OCI-LY7 (cell line): ENCODE measurements around the gene ZNF620. TPM values are rescaled to one million over a fixed set of nuclear protein-coding genes. Genes with fewer than 3 reads are reported as not detected.

Experiments used
- BruUV-seq: library from RNA; stranded (reverse); fragments of 400-500 nt; replicated peaks from 2 replicates; lab custom pipeline; 2021; lab: Mats Ljungman, UMichigan
- CTCF ChIA-PET: fragments of 300-600 bp; sonication (Branson Sonifier 250); formaldehyde crosslinking; loops from one replicate; lab custom pipeline; 2022; ENCODE audit warnings: antibody characterized with exemption; ENCODE audit not compliant: unreplicated experiment; lab: Charles Lee
- POLR2A ChIA-PET: fragments of 300-600 bp; sonication (Branson Sonifier 250); formaldehyde crosslinking; loops from one replicate; lab custom pipeline; 2022; ENCODE audit warnings: antibody characterized with exemption; lab: Charles Lee
- DNase-seq: peaks from one replicate; pipeline ENCODE4 v3.0.0-alpha.2; 2015; ENCODE audit warnings: low spot score
- H2AFZ ChIP-seq: fragments of 200-600 bp; sonication (generic), shearing (Covaris generic); 2 replicates; pipeline ENCODE4 v1.6.1; 2014; ENCODE audit warnings: mild to moderate bottlenecking, antibody characterized with exemption, low read length, moderate library complexity
- H3K27ac ChIP-seq: fragments of 200-600 bp; sonication (generic); 2 replicates; pipeline ENCODE4 v1.5.1; 2014; ENCODE audit warnings: mixed run types, low read depth, mild to moderate bottlenecking, moderate library complexity, low read length, inconsistent platforms; ENCODE audit not compliant: poor library complexity, severe bottlenecking
- H3K36me3 ChIP-seq: fragments of 200-600 bp; sonication (generic); 2 replicates; pipeline ENCODE4 v1.6.1; 2014; ENCODE audit warnings: mild to moderate bottlenecking, antibody characterized with exemption, low read length, moderate library complexity, mixed read lengths; ENCODE audit not compliant: insufficient read depth
- H3K4me1 ChIP-seq: fragments of 200-600 bp; sonication (generic); 2 replicates; pipeline ENCODE4 v1.5.1; 2014; ENCODE audit warnings: mild to moderate bottlenecking, low read length; ENCODE audit not compliant: insufficient read depth, poor library complexity, severe bottlenecking
- H3K4me2 ChIP-seq: fragments of 200-600 bp; sonication (generic); 2 replicates; pipeline ENCODE4 v1.6.1; 2014; ENCODE audit warnings: mild to moderate bottlenecking, low read length
- H3K4me3 ChIP-seq: fragments of 200-600 bp; sonication (generic); 2 replicates; pipeline ENCODE4 v1.5.1; 2014; ENCODE audit warnings: mild to moderate bottlenecking, low read depth, low read length; ENCODE audit not compliant: poor library complexity, severe bottlenecking
- H3K79me2 ChIP-seq: fragments of 200-600 bp; sonication (generic); 2 replicates; pipeline ENCODE4 v1.6.1; 2016; ENCODE audit warnings: low read depth, mild to moderate bottlenecking, low read length, moderate library complexity, mixed read lengths; ENCODE audit not compliant: insufficient read depth
- H3K9me2 ChIP-seq: fragments of 200-600 bp; sonication (generic); 2 replicates; pipeline ENCODE4 v1.6.1; 2016; ENCODE audit warnings: mild to moderate bottlenecking, low read length, mixed read lengths; ENCODE audit not compliant: insufficient read depth
- H3K9me3 ChIP-seq: fragments of 200-600 bp; sonication (generic); 2 replicates; pipeline ENCODE4 v1.6.1; 2014; ENCODE audit warnings: mild to moderate bottlenecking, mixed run types, low read length, mixed read lengths
- H4K20me1 ChIP-seq: fragments of 200-600 bp; sonication (generic); 2 replicates; pipeline ENCODE4 v1.6.1; 2014; ENCODE audit warnings: mild to moderate bottlenecking, antibody characterized with exemption, low read length, moderate library complexity, mixed read lengths; ENCODE audit not compliant: insufficient read depth
- EZH2phosphoT487 ChIP-seq: fragments of 200-600 bp; sonication (generic); IDR thresholded peaks from 2 replicates; pipeline ENCODE4 v1.6.1; 2018; ENCODE audit warnings: low read depth, borderline replicate concordance, mild to moderate bottlenecking, mixed run types, antibody characterized with exemption, low read length, moderate library complexity, mixed read lengths
- intact Hi-C: fragments of 100-400 bp; cut with micrococcal nuclease; formaldehyde crosslinking; loops from one replicate; pipeline ENCODE4 v1.10.0; 2022; ENCODE audit not compliant: unreplicated experiment
- total RNA-seq, 2 experiments: library from RNA; depleted of rRNA in 1 of 2; stranded (reverse); fragments of >200 nt in 1 of 2; shearing (Covaris generic) in 1 of 2; gene quantifications; 2 replicates each; pipeline ENCODE4 v1.2.3, GENCODE V29; 2014 to 2022
- TF ChIP-seq, protein P1 (sequence below): fragments of 200-600 bp; sonication (generic); conservative IDR thresholded peaks from 2 replicates; pipeline ENCODE4 v1.5.1; 2014; ENCODE audit warnings: mild to moderate bottlenecking, antibody characterized with exemption, low read length, moderate library complexity, mixed read lengths

ZNF620 gene
- total RNA-seq, 2 experiments from 2014 or later, result 0.27 TPM; not detected in 1

DNA sequence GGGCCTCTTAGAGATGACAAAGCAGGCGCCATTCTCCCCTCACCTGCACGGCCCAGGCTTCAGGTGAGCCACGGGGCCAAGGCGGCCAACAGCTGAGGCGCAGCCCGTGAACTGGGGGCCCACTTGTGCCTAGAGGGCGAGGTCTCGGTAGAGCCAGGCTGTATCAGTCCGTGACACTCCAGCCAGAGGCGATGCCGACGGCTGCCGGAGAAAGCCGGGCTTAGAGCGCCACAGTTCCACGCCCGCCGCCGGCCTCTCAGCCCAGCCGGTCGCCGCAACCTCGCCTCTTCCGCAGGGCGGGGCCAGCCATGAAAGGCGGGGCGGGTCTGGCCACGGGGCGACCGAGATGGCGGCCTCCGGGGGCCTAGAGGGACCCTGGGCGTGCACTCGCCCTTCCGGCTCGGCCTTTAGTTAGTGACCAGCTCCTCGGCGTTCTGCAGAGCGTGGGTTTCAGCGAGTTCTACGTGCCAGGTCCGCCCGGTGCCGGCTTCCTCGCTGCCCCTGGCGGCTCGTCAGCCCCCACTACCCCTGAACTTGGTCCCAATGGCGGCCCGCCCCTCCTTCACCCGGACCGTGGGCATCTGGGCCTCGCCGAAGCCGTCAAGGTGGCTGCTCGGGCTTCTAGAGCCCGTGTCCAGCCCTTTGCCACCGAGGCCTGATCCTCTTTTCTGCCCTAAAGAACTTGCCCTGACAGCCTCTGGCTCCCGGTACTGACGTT, 18.9 kb downstream of the ZNF620 start, which contains the start of gene ZNF621:
TSS of gene ZNF621 (plus strand) at position 393 of the 718 bp plus-strand sequence. CDS start 881 bp downstream, outside the sequence.
- H3K36me3 ChIP-seq, result no peaks in the 10 kb centered on the region
- DNase-seq, result peak; percentile 75
- H3K79me2 ChIP-seq, result no peaks in the 10 kb centered on the region
- peak within 1 kb of the TSS; percentile 79 for H3K4me2 ChIP-seq
- ChIA-PET CTCF (interaction anchor here (0.5 kb wide), 1 partner anchor 972 kb away, joined by 3 read pairs; no protein-coding TSS in a partner anchor), POLR2A (interaction anchor here (0.8 to 2.0 kb wide), 10 partner anchors 8 to 215 kb away, joined by 3 to 7 read pairs (median 4); partner anchors contain the start of genes EIF1B, RPL14 and ZNF619)
- no peaks in the 10 kb centered on the region for H3K9me2 ChIP-seq
- H4K20me1 ChIP-seq, result no peaks in the 10 kb centered on the region
- peaks cover 5% of the 10 kb centered on the region for H3K4me1 ChIP-seq
- H2AFZ ChIP-seq, result peak within 1 kb of the TSS; percentile 89
- TF ChIP-seq, protein P1, sequence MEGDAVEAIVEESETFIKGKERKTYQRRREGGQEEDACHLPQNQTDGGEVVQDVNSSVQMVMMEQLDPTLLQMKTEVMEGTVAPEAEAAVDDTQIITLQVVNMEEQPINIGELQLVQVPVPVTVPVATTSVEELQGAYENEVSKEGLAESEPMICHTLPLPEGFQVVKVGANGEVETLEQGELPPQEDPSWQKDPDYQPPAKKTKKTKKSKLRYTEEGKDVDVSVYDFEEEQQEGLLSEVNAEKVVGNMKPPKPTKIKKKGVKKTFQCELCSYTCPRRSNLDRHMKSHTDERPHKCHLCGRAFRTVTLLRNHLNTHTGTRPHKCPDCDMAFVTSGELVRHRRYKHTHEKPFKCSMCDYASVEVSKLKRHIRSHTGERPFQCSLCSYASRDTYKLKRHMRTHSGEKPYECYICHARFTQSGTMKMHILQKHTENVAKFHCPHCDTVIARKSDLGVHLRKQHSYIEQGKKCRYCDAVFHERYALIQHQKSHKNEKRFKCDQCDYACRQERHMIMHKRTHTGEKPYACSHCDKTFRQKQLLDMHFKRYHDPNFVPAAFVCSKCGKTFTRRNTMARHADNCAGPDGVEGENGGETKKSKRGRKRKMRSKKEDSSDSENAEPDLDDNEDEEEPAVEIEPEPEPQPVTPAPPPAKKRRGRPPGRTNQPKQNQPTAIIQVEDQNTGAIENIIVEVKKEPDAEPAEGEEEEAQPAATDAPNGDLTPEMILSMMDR, result no peak
- TF ChIP-seq EZH2phosphoT487, result no peak
- intact Hi-C loops, result loop anchor here (1.0 to 10.0 kb wide), 3 partner anchors 71 to 217 kb away; partner anchors contain the start of gene EIF1B
- peak within 1 kb of the TSS; percentile 70 for H3K4me3 ChIP-seq
- no TSS peak for BruUV-seq
- H3K9me3 ChIP-seq, result no peaks in the 10 kb centered on the region
- H3K27ac ChIP-seq, result no peak within 1 kb of the TSS

DNA sequence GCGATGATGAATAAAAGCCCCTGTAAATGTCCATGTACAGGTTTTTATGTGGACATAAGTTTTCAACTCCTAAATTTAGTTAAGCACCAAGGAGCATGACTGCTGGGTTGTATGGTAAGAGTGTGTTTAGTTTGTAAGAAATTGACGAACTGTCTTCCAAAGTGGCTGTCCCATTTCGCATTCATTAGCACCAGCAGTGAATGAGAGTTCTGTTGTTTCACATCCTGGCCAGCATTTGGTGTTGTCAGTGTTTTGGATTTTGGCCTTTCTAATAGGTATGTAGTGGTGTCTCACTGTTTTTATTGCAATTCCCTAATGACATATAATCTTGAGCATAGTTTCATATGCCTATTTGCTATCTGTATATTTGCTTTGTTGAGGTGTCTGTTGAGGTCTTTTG, 22.6 kb downstream of the ZNF620 start:
- intact Hi-C loops, result loop anchor here (5.0 to 10.0 kb wide), 2 partner anchors 186 to 221 kb away; partner anchors contain the start of gene EIF1B
- H3K4me2 ChIP-seq, result no peak overlapping the region
- BruUV-seq, result no TSS peak
- POLR2A ChIA-PET, result interaction anchor here (0.9 kb wide), 1 partner anchor 1170 kb away, joined by 3 read pairs; no protein-coding TSS in a partner anchor
- no peaks in the 10 kb centered on the region for H3K9me3 ChIP-seq
- no peak overlapping the region for H2AFZ ChIP-seq
- H3K27ac ChIP-seq, result no peak overlapping the region
- no peaks in the 10 kb centered on the region for H4K20me1 ChIP-seq
- CTCF ChIA-PET, result no interaction called here
- peaks cover 22% of the 10 kb centered on the region; the same call in 1 of the 2 replicates for H3K36me3 ChIP-seq
- H3K4me1 ChIP-seq, result peaks cover 5% of the 10 kb centered on the region
- no peak overlapping the region for H3K4me3 ChIP-seq
- no peak for TF ChIP-seq EZH2phosphoT487
- TF ChIP-seq, protein P1, result no peak
- DNase-seq, result no peak
- no peaks in the 10 kb centered on the region for H3K9me2 ChIP-seq
- no peaks in the 10 kb centered on the region for H3K79me2 ChIP-seq

DNA sequence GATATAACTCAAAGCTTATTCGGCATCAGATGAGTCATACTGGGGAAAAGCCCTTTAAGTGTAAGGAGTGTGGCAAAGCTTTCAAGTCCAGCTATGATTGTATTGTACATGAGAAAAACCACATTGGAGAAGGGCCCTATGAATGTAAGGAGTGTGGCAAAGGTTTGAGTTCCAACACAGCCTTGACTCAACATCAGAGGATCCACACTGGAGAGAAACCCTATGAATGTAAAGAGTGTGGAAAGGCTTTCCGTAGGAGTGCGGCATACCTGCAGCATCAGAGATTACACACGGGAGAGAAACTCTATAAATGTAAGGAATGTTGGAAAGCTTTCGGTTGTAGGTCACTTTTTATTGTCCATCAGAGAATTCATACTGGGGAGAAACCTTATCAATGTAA, 26.4 kb downstream of the ZNF620 start:
- H3K27ac ChIP-seq, result no peak overlapping the region
- BruUV-seq, result no TSS peak
- H3K4me3 ChIP-seq, result no peak overlapping the region
- no peak for TF ChIP-seq EZH2phosphoT487
- TF ChIP-seq, protein P1, result no peak
- no peaks in the 10 kb centered on the region for H3K9me3 ChIP-seq
- no peaks in the 10 kb centered on the region for H3K79me2 ChIP-seq
- no peak for DNase-seq
- H4K20me1 ChIP-seq, result no peaks in the 10 kb centered on the region
- CTCF ChIA-PET, result no interaction called here
- H3K4me2 ChIP-seq, result no peak overlapping the region
- intact Hi-C loops, result no loop called here
- H3K4me1 ChIP-seq, result no peaks in the 10 kb centered on the region
- H3K9me2 ChIP-seq, result no peaks in the 10 kb centered on the region
- H2AFZ ChIP-seq, result no peak overlapping the region
- POLR2A ChIA-PET, result no interaction called here
- peaks cover 22% of the 10 kb centered on the region; the same call in 1 of the 2 replicates for H3K36me3 ChIP-seq
